Nephron (organoid): Measurements from ENCODE around the gene TBC1D8.

Experiments used
- H3K27ac Mint-ChIP-seq, 3 experiments: 2 replicates each; pipeline ENCODE4 v1.8.0; 2020; ENCODE audit warnings: mixed read lengths in 3 of 3, mild to moderate bottlenecking in 2 of 3, moderate library complexity in 1 of 3
- H3K27me3 Mint-ChIP-seq: 2 replicates; pipeline ENCODE4 v1.8.0; 2021; ENCODE audit warnings: low read depth, mild to moderate bottlenecking, moderate library complexity, mixed read lengths
- H3K36me3 Mint-ChIP-seq: 2 replicates; pipeline ENCODE4 v1.8.0; 2020; ENCODE audit warnings: low read depth, mixed read lengths
- H3K4me1 Mint-ChIP-seq: 2 replicates; pipeline ENCODE4 v1.8.0; 2020; ENCODE audit warnings: mixed read lengths
- H3K4me3 Mint-ChIP-seq, 3 experiments: 2 replicates each; pipeline ENCODE4 v1.8.0; 2020; ENCODE audit warnings: mild to moderate bottlenecking in 3 of 3, mixed read lengths in 3 of 3, moderate library complexity in 2 of 3
- H3K9me3 Mint-ChIP-seq: 2 replicates; pipeline ENCODE4 v1.8.0; 2020; ENCODE audit warnings: mixed read lengths
- TF ChIP-seq, protein P1 (sequence below), 3 experiments: fragments of 200-600 bp; sonication (generic); IDR thresholded peaks; one replicate each; pipeline ENCODE4 v1.5.0; 2021; ENCODE audit warnings: antibody characterized with exemption in 3 of 3; ENCODE audit not compliant: unreplicated experiment in 3 of 3

Gene TBC1D8

DNA sequence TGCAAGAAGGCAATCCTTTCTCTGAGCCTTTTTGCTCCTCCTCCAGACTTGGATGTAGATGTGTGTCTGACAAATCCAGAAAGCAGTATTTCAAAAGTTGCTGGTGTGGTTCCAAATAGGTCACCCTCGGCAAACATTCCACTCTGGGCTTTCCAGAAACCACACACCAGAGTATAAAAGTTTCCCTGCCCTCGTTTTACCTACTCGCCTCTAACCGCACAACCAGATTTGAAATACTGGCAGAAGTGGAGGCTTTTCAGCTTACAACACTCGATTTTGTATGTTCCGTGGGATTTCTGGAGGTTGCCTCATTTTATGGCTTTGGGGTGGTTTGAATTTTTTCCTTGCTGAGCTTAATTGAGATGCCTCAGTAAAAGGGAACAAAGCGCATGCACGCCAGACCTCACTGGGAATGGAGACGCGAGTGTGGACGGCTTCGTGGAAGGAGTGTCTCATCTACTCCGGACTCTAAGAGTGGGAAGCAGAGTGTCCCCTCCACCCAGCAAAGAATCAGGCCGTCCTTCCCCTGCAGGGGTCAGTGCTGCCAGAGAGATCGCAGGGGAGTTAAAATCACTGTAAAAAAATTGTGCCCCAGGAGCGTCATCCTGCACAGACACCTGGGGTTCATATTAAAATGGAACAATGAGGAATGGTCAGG lies 193.1 kb downstream of the TBC1D8 start:
- peaks cover 32% of the 10 kb centered on the region for H3K4me1 Mint-ChIP-seq

More for the DNA sequence above, 193.1 kb downstream of the TBC1D8 start:
- Mint-ChIP-seq H3K27ac (peak overlapping the region in 1 of 3 experiments; percentile 34), H3K9me3 (no peaks in the 10 kb centered on the region), H3K27me3 (no peaks in the 10 kb centered on the region), H3K36me3 (no peaks in the 10 kb centered on the region), H3K4me3 (peak overlapping the region in 1 of 3 experiments; percentile 19)
- TF ChIP-seq, protein P1, sequence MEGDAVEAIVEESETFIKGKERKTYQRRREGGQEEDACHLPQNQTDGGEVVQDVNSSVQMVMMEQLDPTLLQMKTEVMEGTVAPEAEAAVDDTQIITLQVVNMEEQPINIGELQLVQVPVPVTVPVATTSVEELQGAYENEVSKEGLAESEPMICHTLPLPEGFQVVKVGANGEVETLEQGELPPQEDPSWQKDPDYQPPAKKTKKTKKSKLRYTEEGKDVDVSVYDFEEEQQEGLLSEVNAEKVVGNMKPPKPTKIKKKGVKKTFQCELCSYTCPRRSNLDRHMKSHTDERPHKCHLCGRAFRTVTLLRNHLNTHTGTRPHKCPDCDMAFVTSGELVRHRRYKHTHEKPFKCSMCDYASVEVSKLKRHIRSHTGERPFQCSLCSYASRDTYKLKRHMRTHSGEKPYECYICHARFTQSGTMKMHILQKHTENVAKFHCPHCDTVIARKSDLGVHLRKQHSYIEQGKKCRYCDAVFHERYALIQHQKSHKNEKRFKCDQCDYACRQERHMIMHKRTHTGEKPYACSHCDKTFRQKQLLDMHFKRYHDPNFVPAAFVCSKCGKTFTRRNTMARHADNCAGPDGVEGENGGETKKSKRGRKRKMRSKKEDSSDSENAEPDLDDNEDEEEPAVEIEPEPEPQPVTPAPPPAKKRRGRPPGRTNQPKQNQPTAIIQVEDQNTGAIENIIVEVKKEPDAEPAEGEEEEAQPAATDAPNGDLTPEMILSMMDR (IDR thresholded peaks at IDR 0.05; ENCODE audit: unreplicated experiment in 3 of 3): no peak
